ENCODE measurements around the gene METTL2B. TPM values are rescaled to one million over a fixed set of nuclear protein-coding genes. Genes with fewer than 3 reads are reported as not detected.

The METTL2B gene
- total and polyA plus RNA-seq, 2 of the 13 experiments (the other 11 are each of a cell fraction or from before 2014, with no cell fraction given), result 15.5 to 33.1 TPM

GRCh38 chr7:128435327-128435686 lies 41.2 kb upstream of the METTL2B start (continued):
- no peak for TF ChIP-seq ELF1 (CRISPR knock-in tag; IDR thresholded peaks at IDR 0.05)
- peak; percentile 75 for TF ChIP-seq ELF3 (CRISPR knock-in tag; IDR thresholded peaks at IDR 0.05)
- 0 out of 2 replicates have a peak, but pooled peaks have one; percentile 11 for TF ChIP-seq PPARG (CRISPR knock-in tag; conservative IDR thresholded peaks at IDR 0.05)
- no peak for TF ChIP-seq MAFG (CRISPR knock-in tag; IDR thresholded peaks at IDR 0.05)
- no peak for TF ChIP-seq ZFP36L2 (CRISPR knock-in tag; IDR thresholded peaks at IDR 0.05)
- no peak for TF ChIP-seq JUNB (CRISPR knock-in tag; IDR thresholded peaks at IDR 0.05; ENCODE audit: borderline replicate concordance)
- TF ChIP-seq ZNF563 (CRISPR knock-in tag; IDR thresholded peaks at IDR 0.05), result no peak
- no peak for TF ChIP-seq ZNF678 (CRISPR knock-in tag; IDR thresholded peaks at IDR 0.05)
- no peak for TF ChIP-seq ZNF75D (CRISPR knock-in tag; IDR thresholded peaks at IDR 0.05; ENCODE audit: borderline replicate concordance)
- no peak for TF ChIP-seq ZNF761 (CRISPR knock-in tag; conservative IDR thresholded peaks at IDR 0.05)
- no peak for TF ChIP-seq CBX1 (IDR thresholded peaks at IDR 0.05; ENCODE audit: low read depth)
- TF ChIP-seq SNAI1 (CRISPR knock-in tag; IDR thresholded peaks at IDR 0.05; ENCODE audit: borderline replicate concordance), result no peak
- peak; percentile 50; the same call in 1 of the 2 replicates for TF ChIP-seq CEBPG (CRISPR knock-in tag; IDR thresholded peaks at IDR 0.05)
- no peak for TF ChIP-seq ISX (CRISPR knock-in tag; conservative IDR thresholded peaks at IDR 0.05)
- TF ChIP-seq ATM (IDR thresholded peaks at IDR 0.05; ENCODE audit: borderline replicate concordance), result no peak
- TF ChIP-seq EHMT2 (IDR thresholded peaks at IDR 0.05; ENCODE audit: borderline replicate concordance, low read depth, low read length), result no peak
- no peak for TF ChIP-seq ZNF724P (CRISPR knock-in tag; IDR thresholded peaks at IDR 0.05; ENCODE audit: borderline replicate concordance)
- TF ChIP-seq MZF1 (CRISPR knock-in tag; IDR thresholded peaks at IDR 0.05; ENCODE audit: borderline replicate concordance), result no peak
- TF ChIP-seq, protein P1, sequence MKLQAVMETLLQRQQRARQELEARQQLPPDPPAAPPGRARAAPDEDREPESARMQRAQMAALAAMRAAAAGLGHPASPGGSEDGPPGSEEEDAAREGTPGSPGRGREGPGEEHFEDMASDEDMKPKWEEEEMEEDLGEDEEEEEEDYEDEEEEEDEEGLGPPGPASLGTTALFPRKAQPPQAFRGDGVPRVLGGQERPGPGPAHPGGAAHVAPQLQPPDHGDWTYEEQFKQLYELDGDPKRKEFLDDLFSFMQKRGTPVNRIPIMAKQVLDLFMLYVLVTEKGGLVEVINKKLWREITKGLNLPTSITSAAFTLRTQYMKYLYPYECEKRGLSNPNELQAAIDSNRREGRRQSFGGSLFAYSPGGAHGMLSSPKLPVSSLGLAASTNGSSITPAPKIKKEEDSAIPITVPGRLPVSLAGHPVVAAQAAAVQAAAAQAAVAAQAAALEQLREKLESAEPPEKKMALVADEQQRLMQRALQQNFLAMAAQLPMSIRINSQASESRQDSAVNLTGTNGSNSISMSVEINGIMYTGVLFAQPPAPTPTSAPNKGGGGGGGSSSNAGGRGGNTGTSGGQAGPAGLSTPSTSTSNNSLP (IDR thresholded peaks at IDR 0.05; ENCODE audit: low read depth, low read length), result no peak
- TF ChIP-seq TP53 (CRISPR knock-in tag; conservative IDR thresholded peaks at IDR 0.05), result no peak
- no peak for TF ChIP-seq ZFYVE20 (CRISPR knock-in tag; IDR thresholded peaks at IDR 0.05; ENCODE audit: borderline replicate concordance, low read depth)
- no peak for TF ChIP-seq PRPF4 (IDR thresholded peaks at IDR 0.05; ENCODE audit: low read depth, low read length, poor library complexity, severe bottlenecking)
- peak; percentile 80 for TF ChIP-seq BCL6 (CRISPR knock-in tag; IDR thresholded peaks at IDR 0.05)
- no peak for TF ChIP-seq RAD21 (CRISPR knock-in tag; IDR thresholded peaks at IDR 0.05)
- TF ChIP-seq, protein P2, sequence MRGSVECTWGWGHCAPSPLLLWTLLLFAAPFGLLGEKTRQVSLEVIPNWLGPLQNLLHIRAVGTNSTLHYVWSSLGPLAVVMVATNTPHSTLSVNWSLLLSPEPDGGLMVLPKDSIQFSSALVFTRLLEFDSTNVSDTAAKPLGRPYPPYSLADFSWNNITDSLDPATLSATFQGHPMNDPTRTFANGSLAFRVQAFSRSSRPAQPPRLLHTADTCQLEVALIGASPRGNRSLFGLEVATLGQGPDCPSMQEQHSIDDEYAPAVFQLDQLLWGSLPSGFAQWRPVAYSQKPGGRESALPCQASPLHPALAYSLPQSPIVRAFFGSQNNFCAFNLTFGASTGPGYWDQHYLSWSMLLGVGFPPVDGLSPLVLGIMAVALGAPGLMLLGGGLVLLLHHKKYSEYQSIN (CRISPR knock-in tag; IDR thresholded peaks at IDR 0.05; ENCODE audit: borderline replicate concordance), result no peak
- TF ChIP-seq ZSCAN31 (CRISPR knock-in tag; IDR thresholded peaks at IDR 0.05; ENCODE audit: low read depth), result no peak
- no peak for TF ChIP-seq PCBP2 (optimal IDR thresholded peaks at IDR 0.05; ENCODE audit: low read depth, low read length, poor library complexity, severe bottlenecking)
- no peak for TF ChIP-seq IRX3 (CRISPR knock-in tag; IDR thresholded peaks at IDR 0.05; ENCODE audit: borderline replicate concordance, low read depth)
- TF ChIP-seq ZNF207 (IDR thresholded peaks at IDR 0.05; ENCODE audit: borderline replicate concordance), result no peak
